GM23338 (cell line): ENCODE measurements around the gene RER1. TPM values are rescaled to one million over a fixed set of nuclear protein-coding genes. Genes with fewer than 3 reads are reported as not detected.

Source experiments
- ATAC-seq: fragments of 200-7000 bp; cut with Tn5 transposase; 3 replicates; pipeline ENCODE4 v1.9.1; 2020
- DNase-seq: peaks from one replicate; pipeline ENCODE4 v3.0.0-alpha.2; 2015; ENCODE audit warnings: low spot score
- H2AFZ ChIP-seq: fragments of 200-600 bp; sonication (generic); 2 replicates; pipeline ENCODE4 v1.8.0; 2016; ENCODE audit warnings: antibody characterized with exemption, mild to moderate bottlenecking, moderate library complexity
- H3F3A ChIP-seq: fragments of 200-600 bp; sonication (generic); replicated peaks from 2 replicates; pipeline ENCODE4 v1.8.0; 2017; ENCODE audit warnings: antibody characterized with exemption, mixed run types, low read depth
- H3K27ac ChIP-seq: fragments of 200-600 bp; sonication (generic); 2 replicates; pipeline ENCODE4 v1.6.1; 2016; ENCODE audit warnings: low read depth
- H3K27me3 ChIP-seq: fragments of 200-600 bp; sonication (generic); 2 replicates; pipeline ENCODE4 v1.8.0; 2016; ENCODE audit warnings: mild to moderate bottlenecking, mixed run types, moderate library complexity; ENCODE audit not compliant: insufficient read depth
- H3K36me3 ChIP-seq: fragments of 200-600 bp; sonication (generic); 2 replicates; pipeline ENCODE4 v1.8.0; 2016; ENCODE audit warnings: mild to moderate bottlenecking; ENCODE audit not compliant: insufficient read depth
- H3K4me1 ChIP-seq: fragments of 200-600 bp; sonication (generic); 2 replicates; pipeline ENCODE4 v1.8.0; 2016; ENCODE audit warnings: mild to moderate bottlenecking, moderate library complexity; ENCODE audit not compliant: insufficient read depth
- H3K4me2 ChIP-seq: fragments of 200-600 bp; sonication (generic); 2 replicates; pipeline ENCODE4 v1.7.1; 2017; ENCODE audit warnings: mixed run types
- H3K4me3 ChIP-seq: fragments of 200-600 bp; sonication (generic); 2 replicates; pipeline ENCODE4 v1.6.1; 2016; ENCODE audit warnings: mixed run types
- H3K79me2 ChIP-seq: fragments of 200-600 bp; sonication (generic); replicated peaks from 2 replicates; pipeline ENCODE4 v1.8.0; 2017; ENCODE audit warnings: mild to moderate bottlenecking; ENCODE audit not compliant: insufficient read depth
- H3K9me2 ChIP-seq: fragments of 200-600 bp; sonication (generic); 2 replicates; pipeline ENCODE4 v1.8.0; 2017; ENCODE audit not compliant: insufficient read depth
- H4K20me1 ChIP-seq: fragments of 200-600 bp; sonication (generic); replicated peaks from 2 replicates; pipeline ENCODE4 v1.8.0; 2017; ENCODE audit warnings: mild to moderate bottlenecking; ENCODE audit not compliant: insufficient read depth
- H3K27ac Mint-ChIP-seq: 2 replicates; pipeline ENCODE4 v1.8.0; 2020; ENCODE audit warnings: inconsistent platforms, mild to moderate bottlenecking, moderate library complexity, mixed read lengths
- H3K27me3 Mint-ChIP-seq: 3 replicates; pipeline ENCODE4 v1.8.0; 2022; ENCODE audit warnings: low read depth, mild to moderate bottlenecking, moderate library complexity, mixed read lengths, inconsistent platforms; ENCODE audit not compliant: insufficient read depth, poor library complexity
- H3K36me3 Mint-ChIP-seq: 3 replicates; pipeline ENCODE4 v1.8.0; 2021; ENCODE audit warnings: low read depth, mild to moderate bottlenecking, inconsistent platforms, moderate library complexity, mixed read lengths
- H3K4me1 Mint-ChIP-seq: 3 replicates; pipeline ENCODE4 v1.8.0; 2020; ENCODE audit warnings: mild to moderate bottlenecking, inconsistent platforms, mixed read lengths
- H3K4me3 Mint-ChIP-seq: 3 replicates; pipeline ENCODE4 v1.8.0; 2021; ENCODE audit warnings: moderate library complexity, mild to moderate bottlenecking, inconsistent platforms, mixed read lengths
- H3K9me3 Mint-ChIP-seq: 3 replicates; pipeline ENCODE4 v1.8.0; 2020; ENCODE audit warnings: moderate library complexity, mild to moderate bottlenecking, inconsistent platforms, mixed read lengths
- CREB1 ChIP-seq: fragments of 250-450 bp; sonication (Bioruptor Pico); IDR thresholded peaks from 2 replicates; pipeline ENCODE4 v1.5.0; 2020; ENCODE audit warnings: low read depth, mild to moderate bottlenecking, moderate library complexity
- EZH2 ChIP-seq: fragments of 200-600 bp; sonication (generic); IDR thresholded peaks from one replicate; pipeline ENCODE4 v1.8.0; 2017; ENCODE audit warnings: antibody characterized with exemption, mild to moderate bottlenecking, low read depth; ENCODE audit not compliant: unreplicated experiment
- EZH2phosphoT487 ChIP-seq: fragments of 200-600 bp; sonication (generic); IDR thresholded peaks from one replicate; pipeline ENCODE4 v1.8.1; 2018; ENCODE audit warnings: antibody characterized with exemption; ENCODE audit not compliant: unreplicated experiment
- JUNB ChIP-seq: IDR thresholded peaks from one replicate; pipeline ENCODE4 v1.6.1; 2016; ENCODE audit warnings: antibody characterized with exemption; ENCODE audit not compliant: unreplicated experiment
- NANOG ChIP-seq: IDR thresholded peaks from 2 replicates; pipeline ENCODE4 v1.6.1; 2016; ENCODE audit warnings: antibody characterized with exemption, borderline replicate concordance
- REST ChIP-seq: IDR thresholded peaks from one replicate; pipeline ENCODE4 v1.6.1; 2018; ENCODE audit warnings: antibody characterized with exemption; ENCODE audit not compliant: unreplicated experiment
- STAT1 ChIP-seq: IDR thresholded peaks from one replicate; pipeline ENCODE4 v1.6.1; 2016; ENCODE audit warnings: antibody characterized with exemption; ENCODE audit not compliant: unreplicated experiment
- ZNF114 ChIP-seq: fragments of 250-450 bp; sonication (Bioruptor Pico); IDR thresholded peaks from 2 replicates; pipeline ENCODE4 v1.5.0; 2020; ENCODE audit warnings: mild to moderate bottlenecking, moderate library complexity
- ZNF331 ChIP-seq: fragments of 250-450 bp; sonication (Bioruptor Pico); IDR thresholded peaks from 2 replicates; pipeline ENCODE4 v1.5.0; 2020; ENCODE audit warnings: low read depth, mild to moderate bottlenecking, moderate library complexity
- polyA plus RNA-seq: library from polyadenylated mRNA; unstranded; fragments of >200 nt; fragmentation: Nextera tagmentation; extraction: Ambion mirVana; gene quantifications from 2 replicates; pipeline ENCODE4 v1.2.1, GENCODE V29; 2016
- total RNA-seq: library from RNA; depleted of rRNA; stranded (reverse); fragments of >200 nt; shearing (Covaris generic); gene quantifications from 2 replicates; pipeline ENCODE4 v1.2.3, GENCODE V29; 2014
- TF ChIP-seq, protein P1 (sequence below), 2 experiments: fragments of 200-600 bp in 1 of 2; sonication (generic) in 1 of 2; conservative IDR thresholded peaks; 2 replicates each; pipeline versions ENCODE4 v1.5.1 to v1.6.1; 2016 to 2017; ENCODE audit warnings: antibody characterized with exemption in 2 of 2, low read depth in 2 of 2, mild to moderate bottlenecking in 2 of 2, moderate library complexity in 1 of 2
- TF ChIP-seq, protein P2 (sequence below): IDR thresholded peaks from 2 replicates; pipeline ENCODE4 v1.6.1; 2016; ENCODE audit warnings: antibody characterized with exemption

RER1 gene
- total and polyA plus RNA-seq, 2 experiments from 2014 or later: 58.4 to 99.5 TPM

- Histone ChIP-seq H3K79me2 (no peaks in the 10 kb centered on the region), H3K4me2 (no peak overlapping the region), H3K9me2 (no peaks in the 10 kb centered on the region), H3K4me3 (no peak overlapping the region), H3K27me3 (no peaks in the 10 kb centered on the region), H4K20me1 (no peaks in the 10 kb centered on the region), H2AFZ (no peak overlapping the region), H3K4me1 (no peaks in the 10 kb centered on the region), H3K27ac (no peak overlapping the region), H3F3A (no peaks in the 10 kb centered on the region), H3K36me3 (no peaks in the 10 kb centered on the region)
- H3K9me3 Mint-ChIP-seq: no peaks in the 10 kb centered on the region
- DNase-seq (no peak), ATAC-seq (no peak)
- no peak overlapping the region for H3K4me3 Mint-ChIP-seq
- no peaks in the 10 kb centered on the region for H3K36me3 Mint-ChIP-seq
- H3K4me1 Mint-ChIP-seq: peaks cover 16% of the 10 kb centered on the region
- TF ChIP-seq ZNF331 (CRISPR knock-in tag): no peak
- TF ChIP-seq STAT1: no peak
- TF ChIP-seq, protein P1, sequence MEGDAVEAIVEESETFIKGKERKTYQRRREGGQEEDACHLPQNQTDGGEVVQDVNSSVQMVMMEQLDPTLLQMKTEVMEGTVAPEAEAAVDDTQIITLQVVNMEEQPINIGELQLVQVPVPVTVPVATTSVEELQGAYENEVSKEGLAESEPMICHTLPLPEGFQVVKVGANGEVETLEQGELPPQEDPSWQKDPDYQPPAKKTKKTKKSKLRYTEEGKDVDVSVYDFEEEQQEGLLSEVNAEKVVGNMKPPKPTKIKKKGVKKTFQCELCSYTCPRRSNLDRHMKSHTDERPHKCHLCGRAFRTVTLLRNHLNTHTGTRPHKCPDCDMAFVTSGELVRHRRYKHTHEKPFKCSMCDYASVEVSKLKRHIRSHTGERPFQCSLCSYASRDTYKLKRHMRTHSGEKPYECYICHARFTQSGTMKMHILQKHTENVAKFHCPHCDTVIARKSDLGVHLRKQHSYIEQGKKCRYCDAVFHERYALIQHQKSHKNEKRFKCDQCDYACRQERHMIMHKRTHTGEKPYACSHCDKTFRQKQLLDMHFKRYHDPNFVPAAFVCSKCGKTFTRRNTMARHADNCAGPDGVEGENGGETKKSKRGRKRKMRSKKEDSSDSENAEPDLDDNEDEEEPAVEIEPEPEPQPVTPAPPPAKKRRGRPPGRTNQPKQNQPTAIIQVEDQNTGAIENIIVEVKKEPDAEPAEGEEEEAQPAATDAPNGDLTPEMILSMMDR (conservative IDR thresholded peaks at IDR 0.05; ENCODE audit: low read depth in 2 of 2): no peak
- no peak for TF ChIP-seq ZNF114 (CRISPR knock-in tag)
- TF ChIP-seq CREB1 (CRISPR knock-in tag): no peak
- no peak for TF ChIP-seq EZH2
- H3K27ac Mint-ChIP-seq: no peak overlapping the region
- H3K27me3 Mint-ChIP-seq: peaks cover 3% of the 10 kb centered on the region
Measured at GRCh38 chr1:2451741-2452140, 60.1 kb downstream of the RER1 start.

GRCh38 chr1:2452201-2452931 is 60.7 kb downstream of the RER1 start:
- H3K27me3 ChIP-seq: no peaks in the 10 kb centered on the region
- Mint-ChIP-seq H3K27me3 (peaks cover 3% of the 10 kb centered on the region), H3K9me3 (no peaks in the 10 kb centered on the region), H3K27ac (no peak overlapping the region), H3K4me1 (peaks cover 11% of the 10 kb centered on the region), H3K4me3 (no peak overlapping the region), H3K36me3 (no peaks in the 10 kb centered on the region)
- TF ChIP-seq EZH2phosphoT487 (no peak), NANOG (no peak), JUNB (no peak)
- no peaks in the 10 kb centered on the region for H3K79me2 ChIP-seq
- H2AFZ ChIP-seq: no peak overlapping the region
- no peaks in the 10 kb centered on the region for H3K36me3 ChIP-seq
- H3F3A ChIP-seq: no peaks in the 10 kb centered on the region
- H3K27ac ChIP-seq: no peak overlapping the region
- H3K9me2 ChIP-seq: no peaks in the 10 kb centered on the region
- H3K4me1 ChIP-seq: no peaks in the 10 kb centered on the region
- no peak overlapping the region for H3K4me2 ChIP-seq
- H4K20me1 ChIP-seq: no peaks in the 10 kb centered on the region
- DNase-seq (no peak), ATAC-seq (peak; percentile 6)
- H3K4me3 ChIP-seq: no peak overlapping the region

GRCh38 chr1:2452932-2453315 is 61.3 kb downstream of the RER1 start:
- Mint-ChIP-seq H3K9me3 (no peaks in the 10 kb centered on the region), H3K36me3 (no peaks in the 10 kb centered on the region), H3K4me1 (peaks cover 8% of the 10 kb centered on the region), H3K27me3 (peaks cover 3% of the 10 kb centered on the region), H3K27ac (no peak overlapping the region), H3K4me3 (no peak overlapping the region)
- Histone ChIP-seq H2AFZ (no peak overlapping the region), H3K9me2 (no peaks in the 10 kb centered on the region), H3K4me2 (no peak overlapping the region), H3K27me3 (no peaks in the 10 kb centered on the region), H3K27ac (no peak overlapping the region), H3K79me2 (no peaks in the 10 kb centered on the region), H3K4me1 (no peaks in the 10 kb centered on the region), H3K4me3 (no peak overlapping the region), H3F3A (no peaks in the 10 kb centered on the region), H4K20me1 (no peaks in the 10 kb centered on the region), H3K36me3 (no peaks in the 10 kb centered on the region)
- ATAC-seq (peak; percentile 10; the same call in 2 of the 3 replicates), DNase-seq (no peak)
- TF ChIP-seq, protein P2, sequence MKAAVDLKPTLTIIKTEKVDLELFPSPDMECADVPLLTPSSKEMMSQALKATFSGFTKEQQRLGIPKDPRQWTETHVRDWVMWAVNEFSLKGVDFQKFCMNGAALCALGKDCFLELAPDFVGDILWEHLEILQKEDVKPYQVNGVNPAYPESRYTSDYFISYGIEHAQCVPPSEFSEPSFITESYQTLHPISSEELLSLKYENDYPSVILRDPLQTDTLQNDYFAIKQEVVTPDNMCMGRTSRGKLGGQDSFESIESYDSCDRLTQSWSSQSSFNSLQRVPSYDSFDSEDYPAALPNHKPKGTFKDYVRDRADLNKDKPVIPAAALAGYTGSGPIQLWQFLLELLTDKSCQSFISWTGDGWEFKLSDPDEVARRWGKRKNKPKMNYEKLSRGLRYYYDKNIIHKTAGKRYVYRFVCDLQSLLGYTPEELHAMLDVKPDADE: no peak
- TF ChIP-seq REST (no peak), STAT1 (no peak), ZNF114 (CRISPR knock-in tag) (no peak)
- TF ChIP-seq, protein P1 (conservative IDR thresholded peaks at IDR 0.05; ENCODE audit: low read depth in 2 of 2): no peak
